ENCODE data around the gene YIF1A.

- no peak for TF ChIP-seq CTCF (IDR thresholded peaks at IDR 0.05; ENCODE audit: low read depth, low read length)
- TF ChIP-seq POLR2A (IDR thresholded peaks at IDR 0.05; ENCODE audit: extremely low read depth, insufficient read length) = no peak
Measured at GRCh38 chr11:66329165-66329673, 40.3 kb upstream of the YIF1A start.
